Measurements from ENCODE around the gene GNGT2.

The GNGT2 gene

GRCh38 chr17:49156256-49156655, 54.1 kb downstream of the GNGT2 start:
- no peaks in the 10 kb centered on the region for H3K27me3 ChIP-seq (ENCODE audit: control insufficient read depth, insufficient read depth, low read length)
- no peak overlapping the region for H3K27ac ChIP-seq (ENCODE audit: low read length)
- no peak overlapping the region for H3K4me3 ChIP-seq (ENCODE audit: low read length)

More at GRCh38 chr17:49156256-49156655, 54.1 kb downstream of the GNGT2 start:
- Histone ChIP-seq H3K4me1 (ENCODE audit: control insufficient read depth, low read depth, low read length) (no peaks in the 10 kb centered on the region), H3K9ac (ENCODE audit: low read length) (no peak overlapping the region), H3K9me3 (ENCODE audit: control insufficient read depth, low read depth, low read length) (no peaks in the 10 kb centered on the region), H3K36me3 (ENCODE audit: control insufficient read depth, low read depth, low read length) (no peaks in the 10 kb centered on the region)
